ENCODE data around the gene SGTA. TPM values are rescaled to one million over a fixed set of nuclear protein-coding genes. Genes with fewer than 3 reads are reported as not detected.
A peak's percentile ranks its signal among the peaks of the same experiment; 100 is the strongest.

Gene SGTA
- total and polyA plus RNA-seq, 2 experiments from 2014 or later: 71.6 to 102 TPM

DNA sequence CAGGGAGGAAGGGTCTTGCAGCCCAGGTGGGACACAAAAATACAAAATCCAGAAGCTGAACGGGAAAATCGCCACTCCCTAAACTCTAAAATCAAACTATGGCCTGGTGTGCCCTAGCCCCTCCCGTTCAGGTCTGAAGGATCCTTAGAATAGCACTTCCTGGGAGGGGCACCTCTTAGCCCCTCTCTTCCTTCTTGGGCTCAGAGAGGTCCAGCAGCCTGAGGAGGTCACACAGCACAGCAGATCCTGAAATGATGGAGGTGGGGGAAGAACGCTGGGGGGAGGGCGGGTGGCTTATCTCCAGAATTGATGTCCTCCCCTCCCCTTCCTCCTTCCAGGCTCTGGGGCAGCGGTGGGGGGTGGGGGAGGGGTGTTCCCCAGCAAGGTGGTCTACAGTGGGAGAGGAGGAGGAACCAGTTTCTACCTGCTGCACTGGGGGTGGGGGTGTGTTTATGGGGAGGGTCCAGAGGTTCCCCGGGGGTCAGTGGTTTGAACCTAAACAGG, 63.8 kb downstream of the SGTA start:
- peak; percentile 23 for DNase-seq (ENCODE audit: low spot score)
- no peak overlapping the region for H3K27ac ChIP-seq (ENCODE audit: low read depth)
- TF ChIP-seq JUNB (IDR thresholded peaks at IDR 0.05; ENCODE audit: unreplicated experiment) (no peak), ZNF331 (CRISPR knock-in tag; IDR thresholded peaks at IDR 0.05; ENCODE audit: low read depth) (no peak)
- TF ChIP-seq, protein P1, sequence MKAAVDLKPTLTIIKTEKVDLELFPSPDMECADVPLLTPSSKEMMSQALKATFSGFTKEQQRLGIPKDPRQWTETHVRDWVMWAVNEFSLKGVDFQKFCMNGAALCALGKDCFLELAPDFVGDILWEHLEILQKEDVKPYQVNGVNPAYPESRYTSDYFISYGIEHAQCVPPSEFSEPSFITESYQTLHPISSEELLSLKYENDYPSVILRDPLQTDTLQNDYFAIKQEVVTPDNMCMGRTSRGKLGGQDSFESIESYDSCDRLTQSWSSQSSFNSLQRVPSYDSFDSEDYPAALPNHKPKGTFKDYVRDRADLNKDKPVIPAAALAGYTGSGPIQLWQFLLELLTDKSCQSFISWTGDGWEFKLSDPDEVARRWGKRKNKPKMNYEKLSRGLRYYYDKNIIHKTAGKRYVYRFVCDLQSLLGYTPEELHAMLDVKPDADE (IDR thresholded peaks at IDR 0.05): no peak

DNA sequence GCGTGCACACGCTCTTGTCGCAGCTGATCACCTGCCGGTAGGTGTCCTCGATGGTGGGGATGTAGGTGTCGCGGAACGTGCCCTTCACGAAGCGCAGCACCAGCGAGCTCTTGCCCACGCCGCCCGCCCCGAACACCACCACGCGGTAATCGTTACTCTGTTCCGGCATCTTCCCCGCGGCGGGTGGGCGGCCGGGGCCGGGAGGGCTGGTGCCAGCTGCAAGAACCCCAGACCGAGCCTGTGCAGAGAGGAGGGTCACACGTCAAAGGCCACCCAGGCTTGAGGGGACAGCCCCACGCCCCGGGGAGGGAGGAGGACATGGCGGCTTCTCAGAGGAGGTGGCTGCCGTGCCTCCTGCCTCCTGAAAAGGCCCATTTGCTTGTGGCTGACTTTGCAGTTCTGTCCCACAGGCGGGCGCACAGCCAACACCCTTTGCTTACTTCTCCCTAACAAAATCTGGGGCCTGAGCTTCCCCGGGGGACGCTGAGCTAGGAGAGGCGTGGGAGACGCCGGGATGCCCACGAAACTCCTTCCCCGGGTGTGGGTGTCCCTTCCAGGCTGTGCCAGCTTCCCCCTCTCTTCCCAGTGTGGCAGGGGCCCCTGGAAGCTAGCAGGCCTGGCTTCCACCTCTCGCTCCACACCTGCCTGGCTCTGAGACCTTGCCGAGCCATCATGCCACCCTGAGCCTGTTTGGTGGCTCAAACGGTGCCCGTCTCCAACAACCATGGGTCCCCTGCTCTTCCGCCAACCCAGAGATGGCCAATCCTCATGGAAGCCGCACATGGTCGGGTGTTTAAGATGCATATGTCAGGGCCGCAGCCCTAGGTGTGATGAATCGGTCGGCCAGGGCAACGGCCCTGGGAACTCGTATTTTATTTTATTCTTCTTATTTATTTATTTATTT, 65.2 kb downstream of the SGTA start:
- peaks cover 18% of the 10 kb centered on the region for H3K27me3 Mint-ChIP-seq (ENCODE audit: insufficient read depth, low read depth, poor library complexity)
- H3K27me3 ChIP-seq (ENCODE audit: insufficient read depth): 0 out of 2 replicates have a peak, but pooled peaks cover 6% of the 10 kb centered on the region
- no peaks in the 10 kb centered on the region for H3K36me3 ChIP-seq (ENCODE audit: insufficient read depth)
- no peaks in the 10 kb centered on the region for H3K9me2 ChIP-seq (ENCODE audit: insufficient read depth)
- peaks cover 12% of the 10 kb centered on the region; the same call in 1 of the 2 replicates for H3K4me1 ChIP-seq (ENCODE audit: insufficient read depth)
- 0 out of 2 replicates have a peak, but pooled peaks cover 5% of the 10 kb centered on the region for H3F3A ChIP-seq (replicated peaks; ENCODE audit: low read depth)
- peaks cover 11% of the 10 kb centered on the region for H3K4me1 Mint-ChIP-seq
- H3K36me3 Mint-ChIP-seq (ENCODE audit: low read depth): peaks cover 20% of the 10 kb centered on the region
- no peak for DNase-seq (ENCODE audit: low spot score)
- H3K9me3 Mint-ChIP-seq: peaks cover 11% of the 10 kb centered on the region
- no peak for TF ChIP-seq NANOG (IDR thresholded peaks at IDR 0.05; ENCODE audit: borderline replicate concordance)
- TF ChIP-seq, protein P2, sequence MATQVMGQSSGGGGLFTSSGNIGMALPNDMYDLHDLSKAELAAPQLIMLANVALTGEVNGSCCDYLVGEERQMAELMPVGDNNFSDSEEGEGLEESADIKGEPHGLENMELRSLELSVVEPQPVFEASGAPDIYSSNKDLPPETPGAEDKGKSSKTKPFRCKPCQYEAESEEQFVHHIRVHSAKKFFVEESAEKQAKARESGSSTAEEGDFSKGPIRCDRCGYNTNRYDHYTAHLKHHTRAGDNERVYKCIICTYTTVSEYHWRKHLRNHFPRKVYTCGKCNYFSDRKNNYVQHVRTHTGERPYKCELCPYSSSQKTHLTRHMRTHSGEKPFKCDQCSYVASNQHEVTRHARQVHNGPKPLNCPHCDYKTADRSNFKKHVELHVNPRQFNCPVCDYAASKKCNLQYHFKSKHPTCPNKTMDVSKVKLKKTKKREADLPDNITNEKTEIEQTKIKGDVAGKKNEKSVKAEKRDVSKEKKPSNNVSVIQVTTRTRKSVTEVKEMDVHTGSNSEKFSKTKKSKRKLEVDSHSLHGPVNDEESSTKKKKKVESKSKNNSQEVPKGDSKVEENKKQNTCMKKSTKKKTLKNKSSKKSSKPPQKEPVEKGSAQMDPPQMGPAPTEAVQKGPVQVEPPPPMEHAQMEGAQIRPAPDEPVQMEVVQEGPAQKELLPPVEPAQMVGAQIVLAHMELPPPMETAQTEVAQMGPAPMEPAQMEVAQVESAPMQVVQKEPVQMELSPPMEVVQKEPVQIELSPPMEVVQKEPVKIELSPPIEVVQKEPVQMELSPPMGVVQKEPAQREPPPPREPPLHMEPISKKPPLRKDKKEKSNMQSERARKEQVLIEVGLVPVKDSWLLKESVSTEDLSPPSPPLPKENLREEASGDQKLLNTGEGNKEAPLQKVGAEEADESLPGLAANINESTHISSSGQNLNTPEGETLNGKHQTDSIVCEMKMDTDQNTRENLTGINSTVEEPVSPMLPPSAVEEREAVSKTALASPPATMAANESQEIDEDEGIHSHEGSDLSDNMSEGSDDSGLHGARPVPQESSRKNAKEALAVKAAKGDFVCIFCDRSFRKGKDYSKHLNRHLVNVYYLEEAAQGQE (IDR thresholded peaks at IDR 0.05; ENCODE audit: unreplicated experiment): no peak
- no peak for TF ChIP-seq EZH2 (IDR thresholded peaks at IDR 0.05; ENCODE audit: low read depth, unreplicated experiment)
- H3K27ac ChIP-seq (ENCODE audit: low read depth): no peak overlapping the region
- H3K4me3 Mint-ChIP-seq: no peak overlapping the region
- H3K4me3 ChIP-seq: no peak overlapping the region
- H4K20me1 ChIP-seq (replicated peaks; ENCODE audit: insufficient read depth): no peaks in the 10 kb centered on the region
- H2AFZ ChIP-seq: no peak overlapping the region
- no peak for ATAC-seq
- no peak overlapping the region for H3K27ac Mint-ChIP-seq
- H3K79me2 ChIP-seq (replicated peaks; ENCODE audit: insufficient read depth): no peaks in the 10 kb centered on the region
- no peak overlapping the region for H3K4me2 ChIP-seq

More for the DNA sequence above, 63.8 kb downstream of the SGTA start:
- ATAC-seq: no peak
- H3K9me3 Mint-ChIP-seq: peaks cover 11% of the 10 kb centered on the region
- no peaks in the 10 kb centered on the region for H3K79me2 ChIP-seq (replicated peaks; ENCODE audit: insufficient read depth)
- 0 out of 2 replicates have a peak, but pooled peaks cover 5% of the 10 kb centered on the region for H3F3A ChIP-seq (replicated peaks; ENCODE audit: low read depth)
- 0 out of 2 replicates have a peak, but pooled peaks cover 6% of the 10 kb centered on the region for H3K27me3 ChIP-seq (ENCODE audit: insufficient read depth)
- peak overlapping the region; percentile 70 for H3K4me3 Mint-ChIP-seq
- H3K27ac Mint-ChIP-seq: no peak overlapping the region
- H4K20me1 ChIP-seq (replicated peaks; ENCODE audit: insufficient read depth): no peaks in the 10 kb centered on the region
- H3K27me3 Mint-ChIP-seq (ENCODE audit: insufficient read depth, low read depth, poor library complexity): peaks cover 18% of the 10 kb centered on the region
- H3K9me2 ChIP-seq (ENCODE audit: insufficient read depth): no peaks in the 10 kb centered on the region
- H3K4me2 ChIP-seq: peak overlapping the region; percentile 94
- no peaks in the 10 kb centered on the region for H3K36me3 ChIP-seq (ENCODE audit: insufficient read depth)
- no peak overlapping the region for H2AFZ ChIP-seq
- peak overlapping the region; percentile 76; the same call in 1 of the 2 replicates for H3K4me3 ChIP-seq
- H3K4me1 Mint-ChIP-seq: peaks cover 12% of the 10 kb centered on the region
- peaks cover 12% of the 10 kb centered on the region; the same call in 1 of the 2 replicates for H3K4me1 ChIP-seq (ENCODE audit: insufficient read depth)
- peaks cover 21% of the 10 kb centered on the region for H3K36me3 Mint-ChIP-seq (ENCODE audit: low read depth)
